Peyer's patch (tissue), 4 donors: ENCODE measurements around the gene CEP78. TPM values are rescaled to one million over a fixed set of nuclear protein-coding genes. Genes with fewer than 3 reads are reported as not detected.

Experiments used
- DNase-seq, 3 donors: peaks; one replicate each; pipeline ENCODE4 v3.0.0-alpha.2; 2017 to 2019
- H3K27ac ChIP-seq, 4 donors: fragments of 200-600 bp; sonication (generic); one replicate each; pipeline ENCODE4 v1.5.1; 2016 to 2019
- H3K27me3 ChIP-seq, 2 donors: fragments of 200-600 bp; sonication (generic); one replicate each; pipeline ENCODE4 v1.5.1; 2019
- H3K36me3 ChIP-seq, 3 donors: fragments of 200-600 bp; sonication (generic); one replicate each; pipeline ENCODE4 v1.5.1; 2016 to 2019
- H3K4me1 ChIP-seq, 4 donors: fragments of 200-600 bp; sonication (generic); one replicate each; pipeline ENCODE4 v1.5.1; 2016 to 2019
- H3K4me3 ChIP-seq, 4 donors: fragments of 200-600 bp; sonication (generic); 1 replicate in 3 of 4; 2 replicates in 1 of 4; pipeline ENCODE4 v1.5.1; 2016 to 2019; ENCODE audit warnings: mild to moderate bottlenecking in 1 of 4
- H3K9me3 ChIP-seq, 4 donors: fragments of 200-600 bp; sonication (generic); one replicate each; pipeline ENCODE4 v1.5.1; 2016 to 2019; ENCODE audit warnings: mild to moderate bottlenecking in 1 of 4
- CTCF ChIP-seq, 6 experiments: fragments of 450-650 bp in 4 of 6; fragments of 200-600 bp in 2 of 6; sonication (generic) in 1 of 6; IDR thresholded peaks; one replicate each; pipeline ENCODE4 v1.5.1; 2017 to 2019; ENCODE audit warnings: antibody characterized with exemption in 6 of 6, mild to moderate bottlenecking in 3 of 6, moderate library complexity in 1 of 6
- POLR2A ChIP-seq, 2 donors: fragments of 450-650 bp; IDR thresholded peaks; one replicate each; pipeline ENCODE4 v1.5.1; 2017; ENCODE audit warnings: antibody characterized with exemption in 2 of 2, mild to moderate bottlenecking in 2 of 2, moderate library complexity in 2 of 2
- total RNA-seq, 4 donors: library from RNA; depleted of rRNA; stranded (reverse); fragments of >200 nt; gene quantifications; one replicate each; pipeline ENCODE4 v1.1.0, GENCODE V29; 2016

Gene CEP78
- total RNA-seq, 4 donors from 2014 or later = 5.4 to 19.0 (median 6.5) TPM

DNA sequence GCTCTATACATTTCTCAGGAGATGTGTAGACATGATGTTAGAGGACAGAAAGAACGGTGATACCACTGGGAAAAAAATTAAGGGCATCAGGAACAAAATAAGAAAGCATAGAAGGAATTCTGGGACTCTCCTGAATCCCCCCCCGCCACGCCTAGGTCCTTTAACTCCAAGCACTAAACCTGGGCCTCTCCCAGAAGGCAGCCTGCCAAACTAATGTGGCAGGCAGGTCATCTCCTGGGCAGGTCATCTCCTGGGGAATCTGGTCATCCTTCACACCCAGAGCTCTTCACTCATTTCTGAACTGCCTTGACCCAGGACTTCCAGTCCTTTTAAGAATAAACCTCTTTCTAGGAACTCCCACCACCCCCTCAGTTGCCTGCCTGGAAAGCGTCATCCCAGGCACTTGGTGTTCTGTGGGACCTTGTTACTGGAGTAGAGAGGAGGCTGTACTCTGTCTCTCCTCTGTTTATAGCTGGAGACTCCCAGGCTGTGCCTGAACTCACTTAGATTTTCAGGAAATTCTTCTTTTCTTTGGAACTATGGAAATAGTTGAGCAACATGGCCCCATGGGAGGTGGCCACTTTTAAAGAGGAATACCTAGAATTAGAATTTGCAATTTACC is 85.1 kb downstream of the CEP78 start:
- TF ChIP-seq POLR2A (IDR thresholded peaks at IDR 0.05) (no peak), CTCF (IDR thresholded peaks at IDR 0.05) (no peak)
- H3K4me1 ChIP-seq = no peaks in the 10 kb centered on the region

DNA sequence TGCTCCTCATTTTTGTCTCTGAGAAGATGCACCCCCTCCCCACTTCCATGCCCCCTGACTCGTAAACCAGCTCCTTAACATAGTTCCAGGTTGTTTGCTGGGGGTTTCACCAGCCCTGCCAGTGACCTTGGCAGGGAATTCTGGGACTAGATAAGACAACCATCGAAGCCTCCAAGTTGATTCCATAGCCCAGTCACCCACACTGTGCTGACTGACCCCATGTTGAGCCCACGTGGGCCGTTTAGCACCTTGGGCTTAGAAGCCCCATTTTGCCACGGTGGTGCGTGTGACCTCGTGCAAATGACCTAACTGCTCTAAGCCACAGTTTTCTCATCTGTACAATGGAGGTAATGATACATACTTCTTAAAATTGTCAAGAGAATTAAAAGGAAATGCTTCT is 85.6 kb downstream of the CEP78 start:
- Histone ChIP-seq H3K9me3 (no peaks in the 10 kb centered on the region), H3K4me3 (no peak overlapping the region), H3K27ac (no peak overlapping the region), H3K27me3 (no peaks in the 10 kb centered on the region), H3K4me1 (no peaks in the 10 kb centered on the region), H3K36me3 (no peaks in the 10 kb centered on the region)
- no peak for TF ChIP-seq CTCF (IDR thresholded peaks at IDR 0.05)
- no peak for TF ChIP-seq POLR2A (IDR thresholded peaks at IDR 0.05)
- DNase-seq = no peak

More for the DNA sequence above, 85.1 kb downstream of the CEP78 start:
- H3K36me3 ChIP-seq = no peaks in the 10 kb centered on the region
- no peak overlapping the region for H3K27ac ChIP-seq
- no peaks in the 10 kb centered on the region for H3K9me3 ChIP-seq
- DNase-seq = no peak
- no peak overlapping the region for H3K4me3 ChIP-seq
- H3K27me3 ChIP-seq = no peaks in the 10 kb centered on the region

DNA sequence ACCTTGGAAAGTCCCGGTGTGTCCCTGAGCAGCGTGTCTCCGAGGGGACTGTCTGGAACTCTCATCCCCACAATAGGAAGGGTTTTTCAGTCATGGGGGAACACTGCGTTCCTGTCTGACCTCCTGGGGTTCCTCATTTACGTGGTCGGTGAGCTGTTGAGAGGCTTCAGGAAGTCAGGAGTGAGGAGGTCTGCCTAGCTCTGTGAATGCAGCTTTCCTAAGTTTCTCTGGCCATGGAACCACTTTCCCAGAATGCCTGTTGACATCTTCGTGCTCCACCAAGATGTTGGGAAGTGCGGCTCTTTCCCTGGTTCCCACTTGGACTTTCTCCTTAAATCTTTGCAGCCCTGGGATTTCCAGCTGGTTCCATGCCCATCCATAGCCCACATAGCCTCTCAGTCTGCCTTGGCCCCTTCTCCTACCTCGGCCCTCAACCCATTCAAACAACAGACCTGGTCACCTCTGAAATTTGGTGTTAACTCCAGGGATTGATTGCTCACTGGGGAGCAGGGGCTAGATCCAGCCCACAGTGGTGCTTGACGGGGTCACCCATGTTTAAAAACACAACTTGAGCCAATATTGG is 88.3 kb downstream of the CEP78 start:
- H3K36me3 ChIP-seq = no peaks in the 10 kb centered on the region
- H3K27ac ChIP-seq = no peak overlapping the region
- H3K4me1 ChIP-seq = no peaks in the 10 kb centered on the region
- no peak for TF ChIP-seq CTCF (IDR thresholded peaks at IDR 0.05)
- no peak for TF ChIP-seq POLR2A (IDR thresholded peaks at IDR 0.05)
- H3K4me3 ChIP-seq = no peak overlapping the region
- no peak for DNase-seq
- no peaks in the 10 kb centered on the region for H3K9me3 ChIP-seq
- no peaks in the 10 kb centered on the region for H3K27me3 ChIP-seq

- Histone ChIP-seq H3K4me1 (no peaks in the 10 kb centered on the region), H3K36me3 (no peaks in the 10 kb centered on the region), H3K27me3 (no peaks in the 10 kb centered on the region), H3K27ac (no peak overlapping the region), H3K4me3 (no peak overlapping the region), H3K9me3 (no peaks in the 10 kb centered on the region)
- DNase-seq = no peak
- TF ChIP-seq POLR2A (IDR thresholded peaks at IDR 0.05) (no peak), CTCF (IDR thresholded peaks at IDR 0.05) (no peak)
These were observed 88.8 kb downstream of the CEP78 start for GRCh38 chr9:78324682-78325081.

DNA sequence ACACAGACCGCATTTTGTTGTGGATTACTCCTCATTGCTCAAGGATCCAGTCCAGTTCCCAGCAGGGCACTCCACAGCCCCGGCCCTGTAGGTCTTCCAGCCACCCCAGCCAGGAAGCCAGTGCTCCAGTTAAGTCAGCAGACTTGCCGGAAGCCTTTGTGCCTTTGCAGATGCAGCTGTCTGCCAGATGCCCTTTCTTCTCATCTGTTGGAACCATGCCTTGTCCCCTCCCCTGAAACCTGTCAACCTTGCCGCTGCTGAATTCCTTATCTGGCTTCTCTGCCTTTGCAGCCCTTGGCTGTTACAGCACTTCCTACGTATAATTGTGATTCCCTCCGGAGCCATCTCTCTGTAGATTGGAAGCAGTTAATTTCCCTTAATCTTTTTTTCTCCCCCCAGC is 89.5 kb downstream of the CEP78 start:
- no peak overlapping the region for H3K27ac ChIP-seq
- peak in 2 of 3 donors; percentile 65 to 66 for DNase-seq

More for the DNA sequence above, 89.5 kb downstream of the CEP78 start:
- TF ChIP-seq CTCF (IDR thresholded peaks at IDR 0.05) (no peak), POLR2A (IDR thresholded peaks at IDR 0.05) (no peak)
- H3K27me3 ChIP-seq = no peaks in the 10 kb centered on the region
- H3K36me3 ChIP-seq = no peaks in the 10 kb centered on the region
- H3K9me3 ChIP-seq = no peaks in the 10 kb centered on the region
- H3K4me1 ChIP-seq = no peaks in the 10 kb centered on the region
- H3K4me3 ChIP-seq = no peak overlapping the region
